SHP77 (cell line): ENCODE measurements around the gene OGA.

Experiments
- DNase-seq, 2 experiments: peaks; one replicate each; lab custom pipeline; 2025; lab: John Stamatoyannopoulos, UW

The OGA gene

DNA sequence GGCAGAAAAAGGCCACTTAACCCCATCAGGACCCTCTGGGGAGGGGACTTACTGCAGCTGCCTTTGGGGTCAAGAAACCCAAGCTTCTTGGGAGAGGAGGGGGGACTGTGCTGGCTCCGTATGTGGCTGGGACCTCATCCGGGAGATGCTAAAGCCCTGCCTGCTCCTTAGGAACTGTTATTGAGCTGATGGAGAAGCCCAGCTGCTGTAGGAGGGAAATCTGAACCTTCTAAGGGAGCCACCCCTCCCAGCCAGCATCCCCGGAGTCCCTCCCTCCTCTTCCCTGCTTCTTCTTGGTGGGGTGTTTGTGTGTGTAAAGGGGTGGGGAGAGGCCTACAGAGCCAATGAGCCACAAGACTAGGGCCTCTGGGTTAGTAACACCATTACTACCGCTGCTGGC lies 17.1 kb upstream of the OGA start:
- DNase-seq, result no peak

DNA sequence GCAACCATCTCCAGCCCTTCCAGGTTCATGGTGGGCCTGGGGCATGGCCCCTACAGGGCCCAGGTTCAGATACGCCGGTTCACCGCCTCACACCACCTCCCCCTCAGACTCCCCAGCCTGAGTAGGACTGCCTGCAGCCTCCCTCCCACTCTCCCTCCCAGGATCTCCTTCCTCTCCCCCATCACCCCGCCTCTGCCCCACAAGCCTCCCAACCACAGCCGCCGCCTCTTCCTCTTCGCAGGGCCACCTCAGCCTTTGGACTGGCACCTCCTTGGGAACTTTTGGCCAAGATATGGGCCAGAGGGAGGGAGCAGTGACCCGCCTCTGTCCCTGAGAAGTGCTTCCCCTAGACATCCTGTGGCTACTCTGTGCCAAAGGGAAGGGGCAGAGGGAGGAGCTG lies 16.1 kb upstream of the OGA start:
- DNase-seq, result no peak

DNA sequence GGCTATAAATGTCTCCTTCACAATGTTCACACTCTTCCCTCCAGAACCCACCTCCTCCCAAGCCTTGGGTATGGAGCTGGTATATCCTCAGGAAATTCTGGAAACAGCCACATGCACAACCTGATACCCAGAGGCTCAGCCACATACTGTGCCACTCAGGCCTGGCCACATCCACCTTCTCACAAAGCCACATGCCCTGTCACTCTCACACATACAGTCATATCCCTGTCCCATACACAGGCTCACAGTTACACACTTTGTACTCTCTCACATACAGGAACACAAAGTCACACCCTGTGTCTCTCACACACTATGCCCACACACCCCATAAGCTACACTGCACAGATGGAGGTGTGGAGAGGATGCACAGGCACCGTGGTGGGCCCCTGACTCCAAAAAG lies 15.2 kb upstream of the OGA start:
- no peak for DNase-seq

DNA sequence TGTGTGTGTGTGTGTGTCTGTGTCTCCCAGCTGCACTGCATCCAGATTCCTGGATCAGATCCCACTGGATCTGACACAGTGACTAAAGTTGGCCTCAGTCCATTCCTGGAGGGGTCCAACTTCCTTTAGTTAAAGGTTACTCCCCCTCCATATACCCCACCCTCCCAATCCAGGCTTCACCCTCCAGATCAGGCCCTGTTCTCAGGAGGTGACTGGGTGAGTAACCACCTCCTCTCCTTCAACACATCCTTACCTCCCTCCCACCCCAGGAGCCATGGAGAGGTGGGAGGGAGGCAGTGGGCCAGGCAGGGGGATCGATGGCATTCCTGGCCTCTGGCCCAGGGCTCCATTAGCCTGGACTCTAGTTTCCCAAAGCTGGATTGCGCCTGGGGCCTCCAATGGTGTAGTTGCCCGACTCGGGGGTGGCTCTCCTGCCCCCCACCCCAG lies 14.1 kb upstream of the OGA start:
- no peak for DNase-seq

DNA sequence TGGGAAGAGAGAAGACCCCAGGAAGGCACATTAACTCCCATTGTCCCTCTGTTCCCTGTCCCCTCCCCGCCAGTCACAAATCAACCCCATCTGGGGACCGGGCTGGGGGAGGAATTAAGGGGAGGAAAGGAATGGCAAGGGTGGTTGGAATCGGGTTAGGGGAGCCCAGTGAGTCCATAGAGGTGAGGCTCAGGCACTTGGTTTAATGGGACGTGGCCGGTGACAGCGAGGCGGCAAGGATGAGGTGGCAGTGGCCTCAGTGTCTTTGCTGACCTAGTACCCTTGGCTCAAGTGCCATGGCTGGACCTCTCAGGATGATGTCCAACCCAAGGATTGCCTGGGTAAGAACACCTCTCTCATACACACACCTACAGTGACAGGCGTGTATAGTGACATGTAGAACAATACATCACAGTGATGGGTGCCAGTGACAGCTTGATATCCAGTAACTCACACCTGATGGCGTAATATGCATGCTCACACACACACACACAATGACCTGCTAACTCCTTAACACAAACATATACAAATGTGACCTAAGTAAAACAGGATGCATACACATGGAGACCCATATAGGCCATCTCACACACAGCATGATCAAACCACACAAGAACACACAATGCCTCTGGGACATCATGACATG lies 13.0 kb upstream of the OGA start:
- no peak for DNase-seq

DNA sequence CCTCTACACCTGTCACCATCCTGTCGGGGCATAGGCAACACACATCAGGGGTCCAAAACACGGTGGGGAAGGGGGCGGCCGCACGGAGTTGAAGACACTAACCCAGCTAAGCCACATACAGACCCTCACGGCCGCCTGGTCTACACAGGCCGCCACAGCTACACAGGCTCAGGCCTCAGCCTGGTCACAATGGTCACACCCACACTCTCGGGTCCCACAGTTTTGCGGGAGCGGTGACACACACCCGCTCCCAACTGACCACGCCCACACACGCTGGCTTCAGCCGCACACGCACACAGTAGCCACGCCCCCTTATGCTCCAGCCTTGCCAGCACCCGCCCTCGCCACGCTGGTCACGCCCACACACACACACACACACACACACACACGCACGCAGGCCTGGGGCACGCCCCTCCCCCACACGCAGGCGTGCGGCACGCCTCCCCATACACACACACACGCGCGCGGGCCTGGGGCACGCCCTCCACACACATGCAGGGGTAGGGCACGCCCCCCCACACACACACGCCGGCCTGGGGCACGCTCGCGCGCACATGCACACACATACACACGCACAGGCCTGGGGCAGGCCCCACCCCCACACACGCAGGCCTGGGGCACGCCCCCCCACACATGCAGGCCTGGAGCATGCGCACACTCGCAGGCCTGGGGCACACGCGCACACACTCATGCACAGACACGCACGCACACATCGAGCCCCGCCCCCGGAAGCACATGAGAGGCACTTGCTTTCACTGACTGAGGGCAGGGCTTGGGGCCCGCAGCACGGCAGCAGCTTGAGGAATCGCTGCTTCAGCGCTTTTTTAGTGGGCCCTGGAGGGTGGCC lies 12.3 kb upstream of the OGA start:
- peak; percentile 78 to 81 for DNase-seq

DNA sequence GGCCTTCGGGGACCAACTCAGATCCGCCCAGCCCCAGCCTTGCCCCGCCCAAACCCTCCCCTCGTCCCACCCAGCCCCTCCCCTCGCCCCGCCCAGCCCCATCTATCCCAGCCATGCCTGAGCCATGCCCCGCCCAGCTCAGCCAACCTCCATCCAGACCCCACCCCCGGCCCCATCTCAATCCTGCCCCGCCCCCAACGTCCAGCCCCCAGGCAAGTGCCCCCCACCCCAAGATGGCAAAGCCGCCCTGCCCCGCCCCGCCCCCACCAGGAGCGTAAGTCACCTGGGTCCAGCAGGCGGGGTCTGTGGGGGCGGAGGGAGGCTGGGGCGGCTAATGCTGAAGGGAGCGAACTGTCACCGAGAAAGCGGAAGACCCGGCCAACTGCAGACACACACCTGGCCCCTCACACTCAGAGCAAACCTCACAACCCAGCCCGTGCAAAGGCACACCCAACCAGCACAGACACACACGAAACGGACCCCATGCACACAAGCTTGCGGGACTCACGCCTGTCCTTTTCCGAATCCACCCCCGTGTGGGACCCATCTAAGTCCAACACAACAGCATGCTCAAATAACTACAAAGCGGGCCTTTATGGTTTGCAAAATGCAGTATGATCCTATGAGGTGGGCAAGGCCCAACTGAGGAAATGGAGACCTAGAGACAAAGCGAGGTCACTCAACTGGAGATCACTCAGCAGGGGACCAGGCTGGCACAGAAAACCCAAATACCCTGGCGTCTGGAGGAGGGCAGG lies 11.5 kb upstream of the OGA start:
- peak; percentile 39 to 64 for DNase-seq

DNA sequence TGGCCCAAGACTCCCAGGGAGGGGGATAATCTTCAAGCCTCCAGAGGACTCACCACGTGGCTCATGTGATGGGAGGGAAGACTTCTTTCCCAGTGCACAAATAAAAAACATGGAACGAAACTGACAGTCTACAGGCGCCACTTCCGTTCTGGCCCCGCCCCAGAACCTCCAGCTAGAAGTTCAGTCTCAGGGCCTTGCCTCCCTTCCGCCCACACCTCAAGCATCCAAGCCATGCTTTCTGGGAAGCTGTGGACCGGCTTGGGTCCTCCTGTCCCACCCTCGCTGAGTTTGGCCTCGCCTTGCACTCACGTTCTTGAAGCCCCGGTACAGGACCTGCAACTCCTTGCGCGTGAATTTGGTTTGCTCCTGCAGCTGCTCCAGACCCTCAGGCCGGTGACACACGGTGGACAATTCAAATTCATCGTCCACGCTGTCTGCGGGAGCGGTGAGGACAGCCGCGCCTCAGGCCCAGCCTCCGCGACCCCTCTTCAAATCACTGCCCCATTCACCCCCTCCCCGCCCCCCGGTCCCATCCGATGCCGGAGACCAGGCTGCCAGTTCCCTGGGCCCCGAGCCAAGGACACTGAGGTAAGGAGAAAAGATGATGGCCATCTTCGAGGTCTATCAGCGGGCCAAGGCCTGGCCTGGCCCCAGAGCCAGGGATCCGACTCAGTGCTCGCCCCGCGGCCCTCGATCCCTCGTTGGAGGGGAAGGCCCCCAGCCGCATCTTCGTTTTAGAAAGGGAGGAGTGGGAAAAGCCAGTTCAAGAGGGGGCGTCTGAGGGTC lies 10.7 kb upstream of the OGA start:
- DNase-seq, result no peak

DNA sequence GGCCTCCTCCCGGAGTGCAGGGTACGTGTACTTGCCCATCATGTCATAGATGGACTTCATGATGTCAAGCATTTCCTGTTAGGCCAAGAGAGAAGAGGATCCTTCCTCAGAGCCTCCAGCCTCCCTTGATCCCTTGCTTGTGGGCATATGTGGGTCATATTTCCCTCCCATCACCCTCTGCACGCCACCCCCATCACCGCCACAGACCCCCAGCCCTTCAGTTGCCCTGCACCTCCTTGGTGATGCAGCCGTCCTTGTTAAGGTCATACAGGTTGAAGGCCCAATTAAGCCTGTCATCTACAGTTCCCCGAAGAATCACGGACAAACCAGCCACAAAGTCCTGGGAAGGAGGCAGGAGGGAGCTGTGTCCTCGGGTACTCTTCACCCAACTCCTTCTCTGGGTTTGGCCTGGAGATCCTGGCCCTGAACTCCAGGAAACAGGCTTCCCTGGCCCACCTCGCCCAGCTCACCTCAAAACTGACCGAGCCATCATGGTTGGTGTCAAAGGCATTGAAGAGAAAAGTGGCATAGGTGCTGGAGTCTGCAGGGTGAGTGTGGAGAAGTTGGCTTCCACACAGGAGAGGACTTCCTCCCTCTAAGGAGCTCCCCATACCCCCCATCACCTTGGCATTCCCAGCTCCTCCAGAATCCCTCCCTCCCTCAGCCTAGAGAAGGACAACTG lies 9.8 kb upstream of the OGA start:
- DNase-seq, result no peak

DNA sequence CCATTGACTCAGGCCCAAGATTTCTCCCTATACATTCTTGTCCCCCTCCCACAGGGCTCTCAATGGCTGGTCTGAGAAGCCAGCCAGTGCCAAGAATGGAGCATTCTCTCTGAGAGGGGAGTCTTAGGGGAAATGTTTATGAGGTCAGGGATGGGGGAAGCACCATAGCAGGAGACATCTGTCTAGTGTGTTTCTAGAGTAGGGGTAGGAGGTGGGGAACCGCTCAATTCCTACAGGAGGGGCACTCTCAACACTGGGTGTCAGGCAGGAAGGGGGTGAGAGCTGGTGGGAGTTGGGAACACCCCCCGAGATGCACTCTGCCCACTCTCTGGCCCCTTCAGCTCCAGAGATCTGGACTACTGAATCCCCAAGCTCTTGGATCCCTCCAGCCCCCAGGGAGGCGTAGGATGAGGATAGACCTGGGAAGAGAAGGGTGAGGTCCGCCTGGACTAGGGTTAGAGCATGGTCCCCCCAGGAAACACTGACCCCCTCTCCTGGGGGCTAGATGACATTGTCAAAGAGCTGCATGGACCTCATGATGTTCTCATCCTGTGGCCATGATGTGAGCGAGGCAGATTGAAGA lies 8.7 kb upstream of the OGA start:
- no peak for DNase-seq

DNA sequence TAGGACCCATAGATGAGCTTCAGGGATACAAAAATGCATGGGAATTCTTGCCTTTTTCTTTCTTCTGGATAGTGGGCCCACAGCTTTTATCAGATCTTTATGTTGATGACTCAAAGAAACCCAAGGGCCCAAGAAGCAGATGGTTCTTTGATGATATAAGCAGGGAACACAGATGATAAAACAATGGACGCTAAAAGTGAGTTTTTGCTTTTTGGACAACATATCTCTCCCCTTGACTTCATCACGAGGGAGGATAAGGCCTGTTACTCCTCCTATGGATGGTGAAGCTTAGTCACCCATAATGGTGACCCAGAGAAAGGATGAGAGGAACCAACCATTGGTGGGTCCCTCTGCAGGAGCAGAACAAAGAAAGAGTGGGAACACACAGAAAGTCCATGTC lies 6.5 kb upstream of the OGA start:
- no peak for DNase-seq

DNA sequence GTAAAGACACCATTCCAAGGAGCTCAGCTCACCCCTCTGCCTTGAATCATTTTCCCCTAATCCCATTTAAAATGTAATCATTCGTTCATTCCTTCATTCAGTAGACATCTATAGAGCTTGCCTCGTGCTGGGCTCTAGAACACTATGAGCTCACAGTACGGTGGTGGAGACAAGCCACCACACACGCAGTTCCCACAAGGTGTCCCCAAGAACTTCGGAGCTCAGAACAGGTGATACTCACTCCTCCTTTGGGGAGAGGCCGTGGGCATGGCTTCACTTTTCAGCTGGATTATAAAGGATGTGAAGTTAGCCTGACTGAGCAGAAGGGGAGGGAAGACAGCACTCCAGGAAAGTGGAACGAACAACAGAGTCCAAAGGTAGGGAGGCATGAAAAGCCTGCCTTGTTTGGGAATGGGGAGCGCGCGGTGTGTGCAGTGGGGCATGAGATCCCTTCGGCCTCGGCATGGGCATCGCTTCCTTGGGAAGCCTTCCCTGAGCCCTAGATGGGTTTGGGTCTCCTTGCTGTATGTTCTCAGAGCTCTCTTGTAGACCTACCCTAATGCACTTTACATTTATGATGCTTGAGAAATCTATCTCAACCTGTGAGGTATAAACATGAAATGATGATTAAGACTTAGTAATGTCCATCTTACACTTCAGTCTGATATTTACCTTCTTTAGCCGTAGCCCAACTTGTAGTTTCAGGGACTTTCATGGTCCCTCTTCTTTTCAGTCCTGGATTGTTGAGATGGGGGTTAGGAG lies 809 bp upstream of the OGA start:
- peak; percentile 25 to 49 for DNase-seq

DNA sequence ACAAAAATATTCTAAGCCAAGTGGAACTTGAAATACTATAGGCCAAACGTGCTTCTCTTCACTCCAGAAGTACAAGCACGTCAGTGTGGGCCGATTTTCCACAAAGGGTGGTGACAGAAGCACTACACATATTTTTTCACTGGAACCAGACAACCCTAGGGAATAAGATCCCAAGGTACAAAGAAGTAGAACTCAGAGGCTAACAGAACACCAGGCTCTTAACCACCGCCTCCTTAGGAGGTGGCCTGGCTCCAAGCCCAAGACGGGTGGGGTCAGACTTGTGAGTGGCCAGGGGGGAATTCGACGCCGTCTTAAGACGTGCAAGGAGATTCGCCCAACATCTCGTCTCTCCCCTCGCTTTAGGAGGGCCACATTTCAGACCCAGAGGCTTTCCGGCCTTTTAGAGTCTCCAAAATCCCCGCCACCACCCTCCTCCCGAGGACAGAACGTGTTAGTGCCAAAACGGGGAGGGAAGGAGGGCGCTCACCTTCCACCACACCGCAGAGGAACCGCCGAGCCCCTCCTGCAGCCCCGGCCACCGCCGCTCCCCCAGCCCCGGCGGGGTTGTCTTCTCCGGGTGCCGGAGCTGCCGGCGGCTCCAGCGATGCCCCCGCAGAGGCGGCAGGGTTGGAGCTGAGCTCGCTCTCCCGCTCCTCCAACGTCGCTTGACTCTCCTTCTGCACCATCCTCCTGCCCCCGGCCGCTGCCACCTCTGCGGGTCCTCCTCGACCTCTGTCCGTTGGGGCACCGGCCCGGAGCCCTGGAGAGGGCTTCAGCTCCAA lies 716 bp downstream of the OGA start:
- no peak for DNase-seq

DNA sequence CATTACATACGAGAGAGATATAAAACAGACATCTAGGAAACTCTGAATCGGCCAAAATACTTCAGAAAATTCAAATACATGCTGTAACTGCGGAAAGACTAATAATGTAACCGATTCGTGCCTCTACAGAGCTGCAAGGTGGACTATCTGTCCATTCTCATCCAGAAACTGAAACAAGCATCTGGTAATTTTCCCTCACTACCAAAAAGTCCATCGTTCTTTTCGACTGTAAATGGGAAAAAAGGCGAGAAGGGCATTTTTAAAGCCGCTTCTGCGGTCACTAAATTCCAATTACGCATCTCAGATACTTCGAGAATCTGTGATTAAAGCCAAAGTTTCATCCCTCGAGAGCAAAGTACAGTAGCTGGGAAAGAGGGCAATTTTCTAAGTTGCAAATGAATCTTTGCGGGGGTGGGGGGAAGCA lies 1.3 kb downstream of the OGA start:
- DNase-seq, result no peak

DNA sequence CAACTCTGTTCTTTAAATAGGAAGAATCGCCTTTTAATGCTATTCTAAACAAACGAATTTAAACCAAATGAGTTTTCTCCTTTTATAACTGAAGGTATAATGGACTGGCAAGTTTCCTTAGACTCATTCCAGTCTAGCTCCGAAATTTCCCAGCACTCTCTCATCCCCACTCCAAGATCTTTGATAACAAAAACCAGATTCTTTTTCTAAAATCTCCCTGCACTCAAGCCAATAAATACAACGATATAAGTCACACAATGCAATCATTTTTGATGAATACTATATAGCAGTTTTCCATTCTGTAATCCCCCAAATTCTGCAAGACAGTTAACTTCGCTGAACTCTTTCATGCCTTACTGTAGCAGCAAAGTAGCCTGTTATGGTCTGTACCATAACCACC lies 1.9 kb downstream of the OGA start:
- DNase-seq, result no peak

DNA sequence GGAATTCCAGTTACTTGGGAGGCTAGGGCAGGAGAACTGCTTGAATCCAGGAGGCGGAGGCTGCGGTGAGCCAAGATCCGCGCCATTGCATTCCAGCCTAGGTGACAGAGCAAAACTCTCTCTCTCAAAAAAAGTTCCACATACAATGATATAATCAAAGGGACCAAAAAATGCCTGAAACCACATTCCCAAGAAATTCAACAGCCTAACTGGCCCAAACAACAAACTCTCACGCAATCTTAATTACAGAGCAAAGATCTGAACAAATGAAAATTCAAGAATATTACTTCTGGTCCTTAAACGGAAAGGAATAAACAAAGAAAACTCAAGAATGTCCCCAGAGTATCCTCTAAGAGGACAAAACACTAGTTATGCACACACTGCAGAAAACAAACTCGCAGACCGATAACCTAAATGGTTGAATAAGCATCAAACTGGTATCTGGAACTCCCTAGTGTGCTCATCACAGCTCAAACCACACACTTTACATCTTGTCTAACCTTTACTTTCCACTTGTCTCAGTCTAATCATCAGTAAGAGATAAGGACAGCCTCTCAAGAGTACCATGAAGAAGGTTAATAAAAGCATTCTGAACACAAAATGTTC lies 3.7 kb downstream of the OGA start:
- DNase-seq, result no peak

DNA sequence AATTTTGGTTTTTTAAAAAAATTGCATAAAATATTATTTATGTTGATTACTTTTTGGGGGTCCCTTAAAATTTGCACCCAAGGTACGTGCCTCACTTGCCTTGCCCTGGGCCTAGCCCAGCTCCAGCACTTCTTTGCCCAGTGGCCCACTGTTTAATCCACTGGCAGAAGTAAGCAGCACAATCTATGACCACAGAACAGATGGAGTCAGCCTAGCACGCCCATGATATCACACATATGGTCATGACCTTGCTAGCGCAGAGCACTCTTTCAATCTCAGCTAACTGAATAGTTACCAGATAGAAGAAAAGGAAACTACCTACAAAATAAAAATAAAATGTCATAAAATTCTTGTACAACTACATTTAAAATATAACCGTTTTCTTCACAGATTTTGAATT lies 5.6 kb downstream of the OGA start:
- DNase-seq, result no peak

DNA sequence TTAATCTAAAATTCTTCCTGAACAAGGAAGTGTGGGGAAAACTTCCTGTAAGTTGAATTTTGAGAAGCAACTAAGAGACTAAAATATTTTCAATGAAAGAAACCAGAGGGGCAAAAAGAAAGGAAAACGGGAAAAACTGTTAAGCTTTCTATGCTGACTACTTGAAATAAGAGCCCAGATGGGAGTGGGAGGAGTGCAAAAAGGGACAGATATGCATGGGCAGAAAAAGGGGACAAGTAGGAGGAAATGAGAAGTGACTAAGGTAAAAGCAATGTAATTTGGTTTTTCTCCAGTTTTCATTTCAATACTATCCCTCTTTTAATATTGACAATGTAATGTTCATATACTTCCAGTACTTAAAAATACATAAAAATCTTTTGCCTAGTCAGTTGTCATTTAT lies 11.1 kb downstream of the OGA start:
- DNase-seq, result no peak

DNA sequence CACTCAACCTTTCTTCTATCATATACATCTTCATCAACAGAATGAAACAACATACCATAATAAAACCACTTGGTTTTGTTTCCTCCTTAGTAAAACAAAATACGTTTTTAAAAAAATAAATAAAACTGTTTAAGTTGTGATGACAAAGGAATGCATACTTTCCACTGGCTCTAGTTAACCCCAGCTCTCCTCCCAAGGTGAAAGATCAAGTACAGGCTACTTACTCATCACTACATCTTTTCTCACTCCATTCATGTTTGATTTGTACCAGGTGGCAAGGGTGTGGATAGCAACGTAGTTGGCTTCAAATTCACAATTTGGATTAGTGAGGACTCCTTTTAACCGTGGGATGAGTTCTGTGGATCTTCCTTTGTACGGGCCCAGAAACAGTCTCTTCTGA lies 14.7 kb downstream of the OGA start:
- no peak for DNase-seq
